Neural progenitor cell (in vitro differentiated cells): ENCODE measurements around the gene PLEKHA5.

ENCODE experiments used
- CTCF ChIP-seq: fragments of 200-600 bp; sonication (generic); IDR thresholded peaks from 2 replicates; pipeline ENCODE4 v1.5.1; 2017; ENCODE audit warnings: antibody characterized with exemption, mild to moderate bottlenecking
- EZH2phosphoT487 ChIP-seq: fragments of 200-600 bp; sonication (generic); IDR thresholded peaks from 2 replicates; pipeline ENCODE4 v1.6.1; 2017; ENCODE audit warnings: antibody characterized with exemption

- TF ChIP-seq CTCF = no peak
- no peak for TF ChIP-seq EZH2phosphoT487
Observed at GRCh38 chr12:19088606-19089005, 40.9 kb upstream of the PLEKHA5 start.
